Left lung (tissue), 10 donors: ENCODE measurements around the gene FYB1. TPM values are rescaled to one million over a fixed set of nuclear protein-coding genes. Genes with fewer than 3 reads are reported as not detected.
A peak's percentile ranks its signal among the peaks of the same experiment; 100 is the strongest.

Experiments
- ATAC-seq: fragments of 200-7000 bp; cut with Tn5 transposase; one replicate; pipeline ENCODE4 v1.9.1; 2020; ENCODE audit warnings: moderate library complexity
- DNase-seq, 4 donors: peaks; one replicate each; pipeline ENCODE4 v3.0.0-alpha.2; 2013 to 2020
- H3K27ac ChIP-seq, 2 donors: fragments of 200-600 bp; sonication (generic) in 1 of 2; one replicate each; pipeline versions ENCODE4 v1.5.0 to v1.8.0; 2020 to 2021
- H3K27me3 ChIP-seq, 2 donors: fragments of 200-600 bp; sonication (generic) in 1 of 2; one replicate each; pipeline versions ENCODE4 v1.5.0 to v1.8.0; 2020 to 2021
- H3K36me3 ChIP-seq, 2 donors: fragments of 200-600 bp; sonication (generic) in 1 of 2; one replicate each; pipeline versions ENCODE4 v1.5.0 to v1.8.0; 2020 to 2021
- H3K4me1 ChIP-seq, 2 donors: fragments of 200-600 bp; one replicate each; pipeline ENCODE4 v1.8.0; 2021
- H3K4me3 ChIP-seq, 2 donors: fragments of 200-600 bp; sonication (generic) in 1 of 2; one replicate each; pipeline versions ENCODE4 v1.5.0 to v1.8.0; 2020 to 2021; ENCODE audit warnings: mild to moderate bottlenecking in 1 of 2
- H3K9me3 ChIP-seq, 2 donors: fragments of 200-600 bp; sonication (generic) in 1 of 2; one replicate each; pipeline versions ENCODE4 v1.5.0 to v1.8.0; 2020 to 2021
- CTCF ChIP-seq, 2 donors: fragments of 200-600 bp; sonication (generic) in 1 of 2; IDR thresholded peaks; one replicate each; pipeline versions ENCODE4 v1.5.0 to v1.8.0; 2021; ENCODE audit warnings: antibody characterized with exemption in 2 of 2
- intact Hi-C, 2 donors: fragments of 100-400 bp; cut with DNase I; formaldehyde crosslinking; loops; one replicate each; pipeline versions ENCODE4 v1.11.2 to v1.14.2; 2022
- polyA plus RNA-seq, 6 donors: library from polyadenylated mRNA; unstranded; fragments of 120-200 nt; gene quantifications; one replicate each; pipeline ENCODE4 v1.2.1, GENCODE V29; 2013; ENCODE audit not compliant: insufficient read length in 6 of 6
- total RNA-seq, 2 donors: library from RNA; stranded (reverse); fragmentation: NEBNext Ultra II Directional; extraction: Animal tissue kit (Norgen Biotek cat#: 25700); gene quantifications; one replicate each; pipeline ENCODE4 v1.2.1, GENCODE V29; 2021
- donor health status: DM: no; HTN: yes; CAD: no.
- donor health status: DM: no; HTN: no; CAD: no.

The FYB1 gene
- total and polyA plus RNA-seq, 8 donors = 3.4 to 93.7 (median 4.4) TPM

GRCh38 chr5:39206630-39207321, 12.6 kb downstream of the FYB1 start:
- Histone ChIP-seq H3K36me3 (peaks cover 0 to 7% of the 10 kb centered on the region in 2 donors), H3K9me3 (no peaks in the 10 kb centered on the region), H3K27ac (no peak overlapping the region), H3K27me3 (no peaks in the 10 kb centered on the region), H3K4me1 (peaks cover 0 to 77% of the 10 kb centered on the region in 2 donors), H3K4me3 (no peak overlapping the region)
- TF ChIP-seq CTCF (IDR thresholded peaks at IDR 0.05) = no peak
- DNase-seq = no peak
- intact Hi-C loops = no loop called here
- ATAC-seq = no peak

- no peak overlapping the region for H3K27ac ChIP-seq
- no peaks in the 10 kb centered on the region for H3K9me3 ChIP-seq
- H3K36me3 ChIP-seq = peaks cover 0 to 14% of the 10 kb centered on the region in 2 donors
- H3K4me1 ChIP-seq = peaks cover 0 to 73% of the 10 kb centered on the region in 2 donors
- no peak overlapping the region for H3K4me3 ChIP-seq
- intact Hi-C loops = no loop called here
- TF ChIP-seq CTCF (IDR thresholded peaks at IDR 0.05) = no peak
- H3K27me3 ChIP-seq = no peaks in the 10 kb centered on the region
- ATAC-seq = no peak
- no peak for DNase-seq
These were observed 13.8 kb downstream of the FYB1 start for GRCh38 chr5:39205550-39205949.

- H3K36me3 ChIP-seq = peaks cover 0 to 12% of the 10 kb centered on the region in 2 donors
- ATAC-seq (no peak), DNase-seq (no peak)
- H3K9me3 ChIP-seq = no peaks in the 10 kb centered on the region
- peak overlapping the region in 1 of 2 donors; percentile 74 for H3K27ac ChIP-seq
- H3K27me3 ChIP-seq = no peaks in the 10 kb centered on the region
- H3K4me1 ChIP-seq = peaks cover 0 to 71% of the 10 kb centered on the region in 2 donors
- intact Hi-C loops = no loop called here
- TF ChIP-seq CTCF (IDR thresholded peaks at IDR 0.05) = no peak
- no peak overlapping the region for H3K4me3 ChIP-seq
These were observed 15.4 kb downstream of the FYB1 start for GRCh38 chr5:39203951-39204350.

GRCh38 chr5:39203275-39203922, 16.0 kb downstream of the FYB1 start:
- H3K27me3 ChIP-seq = no peaks in the 10 kb centered on the region
- no peak for DNase-seq
- intact Hi-C loops = no loop called here
- H3K4me3 ChIP-seq = peak overlapping the region in 1 of 2 donors; percentile 6
- no peak for ATAC-seq
- peak overlapping the region; percentile 13 to 74 for H3K27ac ChIP-seq
- H3K36me3 ChIP-seq = peaks cover 0 to 12% of the 10 kb centered on the region in 2 donors
- no peaks in the 10 kb centered on the region for H3K9me3 ChIP-seq
- no peak for TF ChIP-seq CTCF (IDR thresholded peaks at IDR 0.05)
- H3K4me1 ChIP-seq = peaks cover 0 to 76% of the 10 kb centered on the region in 2 donors

GRCh38 chr5:39202597-39203274, 16.6 kb downstream of the FYB1 start:
- Histone ChIP-seq H3K9me3 (no peaks in the 10 kb centered on the region), H3K4me1 (peaks cover 0 to 74% of the 10 kb centered on the region in 2 donors), H3K27ac (peak overlapping the region; percentile 13 to 74), H3K27me3 (no peaks in the 10 kb centered on the region), H3K4me3 (peak overlapping the region in 1 of 2 donors; percentile 6), H3K36me3 (peaks cover 0 to 12% of the 10 kb centered on the region in 2 donors)
- TF ChIP-seq CTCF (IDR thresholded peaks at IDR 0.05) = no peak
- DNase-seq (no peak), ATAC-seq (peak; percentile 62)
- intact Hi-C loops = no loop called here
